ENCODE results near the gene SLC39A1.
"Not testable (repeated sequence)": the region's sequence is repeated elsewhere in the genome, so short reads cannot be mapped to it uniquely, and the experiment has no call there.

SLC39A1 gene

GRCh38 chr1:153963030-153963849 lies at the start of gene SLC39A1:
TSS of gene SLC39A1 (minus strand) at chr1:153963537. CDS start at chr1:153962715, 822 bp downstream.
- peak; percentile 95 to 96 for DNase-seq (ENCODE audit: low read depth in 2 of 2)

- DNase-seq (ENCODE audit: low read depth in 2 of 2), result not testable (repeated sequence)
Observed at GRCh38 chr1:154012543-154012942, 49.2 kb upstream of the SLC39A1 start.

DNA sequence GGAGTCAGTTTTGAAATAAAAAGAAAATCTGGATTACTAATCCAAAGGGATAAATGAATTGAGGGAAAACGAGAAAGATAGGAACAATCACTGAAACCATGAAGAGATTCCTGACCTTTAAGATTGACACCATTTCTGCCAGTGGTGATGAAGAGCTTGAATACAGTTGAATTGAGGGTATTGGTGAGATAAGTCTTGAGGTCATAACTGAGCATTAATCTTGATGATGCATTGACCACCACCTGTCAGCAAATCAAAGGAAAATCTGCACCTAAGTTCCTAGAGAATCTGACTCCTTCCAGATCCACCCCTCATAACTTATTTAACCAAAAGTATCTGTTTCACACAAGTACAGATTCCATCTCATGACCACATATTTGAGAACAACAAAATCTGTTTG lies 48.8 kb upstream of the SLC39A1 start:
- DNase-seq (ENCODE audit: low read depth in 2 of 2), result no peak

DNA sequence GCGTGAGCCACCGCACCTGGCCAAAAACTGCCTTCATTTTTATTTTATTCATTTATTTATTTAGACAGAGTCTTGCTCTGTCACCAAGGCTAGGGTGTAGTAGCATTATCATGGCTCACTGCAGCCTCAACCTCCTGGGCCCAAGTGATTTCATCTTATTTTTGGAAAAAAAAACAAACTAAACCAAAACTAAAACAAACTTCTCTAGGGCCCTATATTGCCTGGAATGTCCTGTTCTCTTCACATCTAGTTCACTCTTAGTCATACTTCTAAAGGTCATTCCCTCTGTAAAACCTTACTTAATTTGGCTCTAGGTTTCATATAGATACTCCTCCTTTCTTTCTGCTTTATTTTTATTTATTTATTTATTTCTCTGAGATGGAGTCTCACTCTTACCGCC lies 42.8 kb upstream of the SLC39A1 start:
- DNase-seq (ENCODE audit: low read depth in 2 of 2), result no peak

GRCh38 chr1:154000420-154000819 lies 37.1 kb upstream of the SLC39A1 start:
- no peak for DNase-seq (ENCODE audit: low read depth in 2 of 2)

DNA sequence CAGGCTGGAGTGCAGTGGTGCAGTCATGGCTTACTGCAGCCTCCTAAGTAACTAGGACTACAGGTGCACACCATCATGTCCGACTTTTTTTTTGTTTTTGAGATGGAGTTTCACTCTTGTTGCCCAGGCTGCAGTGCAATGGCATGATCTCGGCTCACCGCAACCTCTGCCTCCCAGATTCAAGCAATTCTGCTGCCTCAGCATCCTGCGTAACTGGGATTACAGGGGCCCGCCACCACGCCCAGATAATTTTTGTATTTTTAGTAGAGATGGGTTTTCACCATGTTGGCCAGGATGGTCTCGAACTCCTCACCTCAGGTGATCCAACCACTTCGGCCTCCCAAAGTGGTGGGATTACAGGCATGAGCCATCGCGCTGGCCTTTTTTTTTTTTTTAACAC lies 33.5 kb upstream of the SLC39A1 start:
- not testable (repeated sequence) for DNase-seq (ENCODE audit: low read depth in 2 of 2)

- no peak for DNase-seq (ENCODE audit: low read depth in 2 of 2)
Observed at GRCh38 chr1:153995640-153996039, 32.3 kb upstream of the SLC39A1 start.

GRCh38 chr1:153995202-153995601 lies 31.9 kb upstream of the SLC39A1 start:
- no peak for DNase-seq (ENCODE audit: low read depth in 2 of 2)

- no peak for DNase-seq (ENCODE audit: low read depth in 2 of 2)
Observed at GRCh38 chr1:153991806-153992205, 28.5 kb upstream of the SLC39A1 start.

DNA sequence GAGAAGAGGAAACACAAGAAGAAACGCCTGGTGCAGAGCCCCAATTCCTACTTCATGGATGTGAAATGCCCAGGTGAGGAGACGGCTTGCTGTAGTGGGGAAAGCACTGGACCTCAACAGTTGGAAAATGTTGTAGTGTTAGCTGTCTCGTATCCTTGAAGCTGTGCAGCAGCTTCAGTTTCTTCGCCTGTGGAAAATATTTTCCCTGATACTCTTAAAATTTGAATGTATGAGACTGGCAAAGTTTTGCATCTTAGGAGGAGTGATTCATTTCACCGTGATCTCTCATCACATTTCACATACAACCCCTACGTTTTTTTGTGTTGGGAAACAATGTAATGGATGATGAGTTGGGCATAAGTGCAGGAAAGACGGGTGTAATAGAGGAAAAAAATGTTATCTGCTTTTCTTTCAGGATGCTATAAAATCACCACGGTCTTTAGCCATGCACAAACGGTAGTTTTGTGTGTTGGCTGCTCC lies 27.9 kb upstream of the SLC39A1 start:
- DNase-seq (ENCODE audit: low read depth in 2 of 2), result no peak

GRCh38 chr1:153990468-153991150 lies 27.3 kb upstream of the SLC39A1 start, which contains the start of gene RPS27:
TSS of gene RPS27 (plus strand) at chr1:153990762. CDS start at chr1:153990797, 35 bp downstream.
- DNase-seq (ENCODE audit: low read depth in 2 of 2), result peak; percentile 64 to 67

DNA sequence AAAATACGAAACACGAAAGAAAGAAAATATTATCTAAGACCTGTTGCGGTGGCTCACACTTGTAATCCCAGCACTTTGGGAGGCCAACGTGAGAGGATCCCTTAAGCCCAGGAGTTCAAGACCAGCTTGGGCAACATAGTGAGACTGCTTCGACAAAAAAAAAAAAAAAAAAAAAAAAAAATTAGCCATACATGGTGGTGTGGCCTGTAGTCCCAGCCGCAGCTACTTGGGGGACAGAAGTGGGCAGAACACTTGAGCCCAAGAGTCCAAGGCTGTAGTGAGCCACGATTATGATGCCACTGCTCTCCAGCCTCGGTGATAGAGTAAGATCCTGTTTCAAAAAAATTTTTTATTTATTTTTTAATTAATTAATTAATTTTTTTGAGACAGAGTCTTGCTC lies 24.3 kb upstream of the SLC39A1 start:
- DNase-seq (ENCODE audit: low read depth in 2 of 2), result no peak

DNA sequence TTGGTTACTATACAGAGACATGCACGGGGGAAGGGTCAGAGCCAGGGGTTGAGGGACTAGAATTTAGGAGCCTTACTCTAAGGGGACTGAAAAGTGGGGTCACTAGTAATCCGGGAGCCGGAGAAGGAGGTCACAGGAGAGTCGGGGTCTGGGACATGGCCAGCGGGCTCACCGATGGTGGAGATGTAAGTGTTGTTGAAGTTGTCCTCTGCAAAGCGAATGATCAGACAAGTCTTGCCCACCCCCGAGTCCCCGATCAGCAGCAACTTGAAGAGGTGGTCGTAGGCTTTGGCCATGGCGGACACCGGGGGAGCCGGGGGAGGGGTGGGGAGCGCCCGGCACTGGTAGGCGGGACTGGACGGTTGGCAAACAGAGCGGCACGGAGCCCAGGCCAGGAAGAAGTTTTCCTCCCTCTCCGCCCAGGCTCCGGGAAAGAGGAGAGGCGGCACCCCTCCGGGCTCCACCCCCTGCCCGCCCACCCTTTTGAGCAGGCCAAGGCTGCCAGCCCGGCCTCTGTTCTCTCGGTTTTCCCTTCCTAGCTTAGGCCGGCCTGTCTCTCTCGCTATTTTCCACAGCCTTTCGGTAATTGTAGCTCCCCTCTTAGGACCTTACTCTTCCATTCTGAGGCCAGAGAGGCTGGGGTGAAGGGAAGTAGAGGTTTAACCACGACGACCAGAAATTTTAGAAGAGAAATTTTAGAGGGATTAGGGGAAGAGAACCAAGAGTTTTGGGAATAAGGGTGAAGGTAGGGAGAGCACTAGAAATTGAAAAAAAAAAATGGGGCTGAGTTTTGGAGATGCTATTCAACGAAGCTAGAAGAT lies 22.8 kb upstream of the SLC39A1 start, which contains the start of gene RAB13:
RAB13 (minus strand) TSS at position 399 of the 821 bp plus-strand sequence; CDS start at position 296, 103 bp downstream.
- DNase-seq (ENCODE audit: low read depth in 2 of 2), result no peak

- peak; percentile 38 to 43 for DNase-seq (ENCODE audit: low read depth in 2 of 2)
Observed at GRCh38 chr1:153985341-153985912, 22.1 kb upstream of the SLC39A1 start.

GRCh38 chr1:153984123-153984894 lies 21.0 kb upstream of the SLC39A1 start:
- DNase-seq (ENCODE audit: low read depth in 2 of 2), result no peak

GRCh38 chr1:153981735-153982134 lies 18.4 kb upstream of the SLC39A1 start:
- not testable (repeated sequence) for DNase-seq (ENCODE audit: low read depth in 2 of 2)

DNA sequence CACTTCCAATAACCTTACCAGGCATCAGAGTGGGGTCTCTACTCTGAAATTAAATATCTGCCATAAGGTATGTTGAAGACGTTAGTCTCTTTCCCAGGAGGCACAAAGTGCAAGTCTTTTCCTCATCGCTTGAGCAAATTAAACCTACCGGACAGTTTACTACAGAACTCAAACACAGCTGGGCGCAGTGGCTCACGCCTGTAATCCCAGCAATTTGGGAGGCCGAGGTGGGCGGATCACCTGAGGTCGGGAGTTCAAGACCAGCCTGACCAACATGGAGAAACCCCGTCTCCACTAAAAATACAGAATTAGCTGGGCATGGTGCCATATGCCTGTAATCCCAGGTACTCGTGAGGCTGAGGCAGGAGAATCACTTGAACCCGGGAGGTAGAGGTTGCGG lies 15.8 kb upstream of the SLC39A1 start:
- DNase-seq (ENCODE audit: low read depth in 2 of 2), result not testable (repeated sequence)

- DNase-seq (ENCODE audit: low read depth in 2 of 2), result no peak
Observed at GRCh38 chr1:153978274-153978909, 15.1 kb upstream of the SLC39A1 start.

DNA sequence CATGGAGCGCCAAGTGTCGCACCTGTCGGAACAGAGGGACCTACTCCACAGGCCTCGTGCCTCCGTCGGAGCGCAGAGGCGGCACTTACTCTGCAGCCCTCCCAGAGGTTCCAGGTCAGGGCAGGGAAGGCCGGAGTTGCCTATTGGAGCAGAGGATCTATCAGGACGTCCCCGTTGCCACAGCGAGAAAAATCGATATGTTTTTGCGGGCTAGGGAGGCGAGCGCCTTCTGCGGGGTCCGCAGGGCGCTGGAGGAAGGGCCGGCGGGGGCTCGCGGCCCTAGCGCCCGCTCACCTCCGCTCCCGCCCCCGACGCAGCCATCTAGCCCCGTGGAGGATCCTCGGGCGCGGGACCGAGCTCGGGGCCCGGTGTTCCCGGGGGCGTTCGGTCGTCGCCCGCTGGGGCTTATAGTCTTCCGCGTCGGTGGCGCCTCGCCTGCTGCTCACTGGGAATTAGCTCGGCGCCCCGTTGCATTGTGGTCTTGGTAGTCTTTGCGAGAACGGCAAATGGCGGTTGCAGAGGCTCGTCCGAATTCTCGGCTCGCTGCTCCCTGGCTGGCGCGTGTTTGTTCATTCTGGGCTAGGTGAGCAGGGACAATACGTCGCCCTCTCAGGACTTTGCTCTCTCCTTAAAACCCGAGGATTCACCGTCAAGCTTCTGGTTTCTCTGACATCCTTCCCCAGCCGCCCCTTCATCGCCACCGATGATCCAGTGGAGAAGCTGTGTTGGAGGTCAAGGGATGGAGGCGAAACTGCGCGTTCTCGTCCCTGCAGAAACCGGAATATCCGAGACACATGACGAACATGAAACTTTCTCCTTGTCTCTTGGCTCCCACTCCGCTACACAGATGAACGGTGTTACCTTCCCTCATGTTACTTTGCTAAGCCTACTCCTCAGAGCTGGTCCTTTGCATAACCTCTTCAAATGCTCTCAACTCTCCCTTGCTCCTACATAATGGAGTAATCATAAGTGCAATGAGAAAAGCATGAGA lies 14.2 kb upstream of the SLC39A1 start, which contains the start of gene JTB:
JTB (minus strand) TSS at position 425 of the 991 bp plus-strand sequence; CDS start at position 3, 422 bp downstream.
- DNase-seq (ENCODE audit: low read depth in 2 of 2), result peak; percentile 74 to 78
